HCT116 (cell line): Measurements from ENCODE around the gene TPP1. TPM values are rescaled to one million over a fixed set of nuclear protein-coding genes. Genes with fewer than 3 reads are reported as not detected.

Source experiments
- ATAC-seq: fragments of 200-7000 bp; cut with Tn5 transposase; 2 replicates; pipeline ENCODE4 v1.9.1; 2020; ENCODE audit warnings: mild to moderate bottlenecking, moderate library complexity
- BruUV-seq: library from RNA; stranded (reverse); fragments of 400-500 nt; replicated peaks from 2 replicates; lab custom pipeline; 2021; lab: Mats Ljungman, UMichigan
- CTCF ChIA-PET: fragments of 300-600 bp; sonication (Branson Sonifier 250); formaldehyde crosslinking; loops from one replicate; lab custom pipeline; 2021; ENCODE audit warnings: antibody characterized with exemption; lab: Charles Lee
- POLR2A ChIA-PET: fragments of 300-600, 350-600 bp; sonication (Branson Sonifier 250); formaldehyde crosslinking; loops from one replicate; lab custom pipeline; 2021; ENCODE audit warnings: antibody characterized with exemption; lab: Charles Lee
- RAD21 ChIA-PET, 2 experiments: fragments of 300-600 bp; sonication (Branson Sonifier 250); formaldehyde crosslinking; loops; one replicate each; lab custom pipeline; 2023; ENCODE audit warnings: low total read pairs in 2 of 2; ENCODE audit not compliant: uncharacterized antibody in 2 of 2, unreplicated experiment in 2 of 2, low non-redundant PET in 1 of 2; lab: Charles Lee
- DNase-seq: peaks from one replicate; pipeline ENCODE4 v3.0.0-alpha.2; 2010; ENCODE audit warnings: low read depth, low spot score
- H2AFZ ChIP-seq: fragments of 200-600 bp; shearing (Covaris generic), sonication (generic); 2 replicates; pipeline ENCODE4 v1.6.1; 2017; ENCODE audit warnings: low read depth, mixed run types, mixed read lengths, antibody characterized with exemption, low read length; ENCODE audit not compliant: poor library complexity, severe bottlenecking
- H3K27ac ChIP-seq: 2 replicates; pipeline ENCODE4 v1.5.1; 2012; ENCODE audit warnings: low read depth, low read length
- H3K27me3 ChIP-seq: fragments of 200-600 bp; sonication (generic); 2 replicates; pipeline ENCODE4 v1.6.1; 2016; ENCODE audit warnings: mixed run types, low read length, mixed read lengths; ENCODE audit not compliant: insufficient read depth
- H3K36me3 ChIP-seq, 2 experiments: fragments of 200-500 bp in 1 of 2; fragments of 200-600 bp in 1 of 2; sonication (Bioruptor generic) in 1 of 2; sonication (generic) in 1 of 2; 2 replicates each; pipeline versions ENCODE4 v1.5.1 to v1.6.1; 2014 to 2016; ENCODE audit warnings: low read length in 2 of 2, inconsistent platforms in 1 of 2, mixed read lengths in 1 of 2, mixed run types in 1 of 2; ENCODE audit not compliant: insufficient read depth in 2 of 2, control insufficient read depth in 1 of 2
- H3K4me1 ChIP-seq, 2 experiments: fragments of 200-600 bp in 1 of 2; sonication (generic) in 1 of 2; 2 replicates each; pipeline versions ENCODE4 v1.5.1 to v1.6.1; 2012 to 2017; ENCODE audit warnings: low read length in 2 of 2, inconsistent platforms in 1 of 2, mild to moderate bottlenecking in 1 of 2, mixed read lengths in 1 of 2, mixed run types in 1 of 2, moderate library complexity in 1 of 2; ENCODE audit not compliant: insufficient read depth in 2 of 2, control insufficient read depth in 1 of 2
- H3K4me2 ChIP-seq: fragments of 200-600 bp; sonication (generic); 2 replicates; pipeline ENCODE4 v1.6.1; 2017; ENCODE audit warnings: mixed run types, low read length, mixed read lengths
- H3K4me3 ChIP-seq, 2 experiments: fragments of 200-600 bp in 1 of 2; sonication (generic) in 1 of 2; replicated peaks in 1 of 2; 2 replicates each; pipeline ENCODE4 v1.5.1; 2011 to 2016; ENCODE audit warnings: low read length in 2 of 2, control low read depth in 1 of 2, low read depth in 1 of 2, mild to moderate bottlenecking in 1 of 2, mixed read lengths in 1 of 2, mixed run types in 1 of 2
- H3K79me2 ChIP-seq: fragments of 200-600 bp; sonication (generic); 2 replicates; pipeline ENCODE4 v1.6.1; 2017; ENCODE audit warnings: mild to moderate bottlenecking, mixed run types, low read length, moderate library complexity, mixed read lengths; ENCODE audit not compliant: insufficient read depth
- H3K9ac ChIP-seq: fragments of 200-600 bp; sonication (generic); 2 replicates; pipeline ENCODE4 v1.6.1; 2016; ENCODE audit warnings: low read length, mixed read lengths
- H3K9me2 ChIP-seq: fragments of 200-600 bp; sonication (generic), shearing (Covaris generic); 2 replicates; pipeline ENCODE4 v1.6.1; 2017; ENCODE audit warnings: mixed run types, mild to moderate bottlenecking, moderate library complexity; ENCODE audit not compliant: insufficient read depth
- H3K9me3 ChIP-seq, 2 experiments: fragments of 200-500 bp in 1 of 2; fragments of 200-600 bp in 1 of 2; sonication (Bioruptor generic) in 1 of 2; sonication (generic) in 1 of 2; 2 replicates each; pipeline ENCODE4 v1.6.1; 2014 to 2017; ENCODE audit warnings: low read length in 2 of 2, mixed read lengths in 2 of 2, inconsistent platforms in 1 of 2, low read depth in 1 of 2, mild to moderate bottlenecking in 1 of 2, mixed run types in 1 of 2, moderate library complexity in 1 of 2; ENCODE audit not compliant: control insufficient read depth in 1 of 2, insufficient read depth in 1 of 2
- H4K20me1 ChIP-seq: fragments of 200-600 bp; sonication (generic), shearing (Covaris generic); 2 replicates; pipeline ENCODE4 v1.6.1; 2017; ENCODE audit warnings: mixed run types, mild to moderate bottlenecking, moderate library complexity; ENCODE audit not compliant: insufficient read depth
- CTCF ChIP-seq, 3 experiments: fragments of 200-600 bp in 1 of 3; sonication (generic) in 1 of 3; IDR thresholded peaks in 2 of 3; conservative IDR thresholded peaks in 1 of 3; 2 replicates each; pipeline ENCODE4 v1.5.1; 2012 to 2017; ENCODE audit warnings: low read depth in 2 of 3, low read length in 2 of 3, antibody characterized with exemption in 1 of 3, borderline replicate concordance in 1 of 3, control low read depth in 1 of 3, mild to moderate bottlenecking in 1 of 3, mixed read lengths in 1 of 3, mixed run types in 1 of 3, moderate library complexity in 1 of 3; ENCODE audit not compliant: insufficient read depth in 1 of 3
- EZH2 ChIP-seq: fragments of 200-600 bp; sonication (generic); IDR thresholded peaks from 2 replicates; pipeline ENCODE4 v1.6.1; 2017; ENCODE audit warnings: antibody characterized with exemption, mixed run types
- POLR2AphosphoS5 ChIP-seq: IDR thresholded peaks from 2 replicates; pipeline ENCODE4 v1.6.1; 2011; ENCODE audit warnings: mild to moderate bottlenecking, low read depth, low read length, moderate library complexity
- SP1 ChIP-seq: IDR thresholded peaks from 2 replicates; pipeline ENCODE4 v1.6.1; 2012; ENCODE audit warnings: low read depth
- TCF7L2 ChIP-seq: IDR thresholded peaks from 2 replicates; pipeline ENCODE4 v1.7.0; 2011; ENCODE audit warnings: borderline replicate concordance, inconsistent platforms; ENCODE audit not compliant: insufficient read depth, insufficient read length; ENCODE audit errors: extremely low read depth
- intact Hi-C: fragments of 100-400 bp; cut with micrococcal nuclease; formaldehyde crosslinking; loops from 2 replicates; pipeline ENCODE4 v1.10.0; 2022
- total RNA-seq: library from RNA; stranded (reverse); gene quantifications from one replicate; pipeline ENCODE4 v1.2.1, GENCODE V29; 2021; ENCODE audit not compliant: unreplicated experiment

Gene TPP1
- total RNA-seq, 1 experiment from 2014 or later = 44.7 TPM

- no peak overlapping the region for H3K4me3 ChIP-seq
- no peaks in the 10 kb centered on the region for H4K20me1 ChIP-seq
- DNase-seq = no peak
- no peaks in the 10 kb centered on the region for H3K27me3 ChIP-seq
- no peak overlapping the region for H3K4me2 ChIP-seq
- no peaks in the 10 kb centered on the region for H3K4me1 ChIP-seq
- no peak overlapping the region for H3K9ac ChIP-seq
- RAD21 ChIA-PET = no interaction called here
- no peak for TF ChIP-seq CTCF (IDR thresholded peaks at IDR 0.05 in 2 of 3, conservative IDR thresholded peaks at IDR 0.05 in 1 of 3; ENCODE audit: borderline replicate concordance in 1 of 3, insufficient read depth in 1 of 3, low read depth in 2 of 3, low read length in 2 of 3)
- TF ChIP-seq EZH2 = no peak
- TF ChIP-seq SP1 = no peak
- no peak for TF ChIP-seq TCF7L2
- no peak for TF ChIP-seq POLR2AphosphoS5
- TF ChIP-seq, all 23 proteins: peak for 0
- Histone ChIP-seq H2AFZ (no peak overlapping the region), H3K9me2 (no peaks in the 10 kb centered on the region), H3K27ac (no peak overlapping the region), H3K9me3 (no peaks in the 10 kb centered on the region), H3K79me2 (peaks cover 37% of the 10 kb centered on the region), H3K36me3 (peaks cover 28 to 40% of the 10 kb centered on the region in 2 experiments; a peak in 3 of 4 replicates)
- no peak for ATAC-seq
- CTCF ChIA-PET = no interaction called here
- no TSS peak for BruUV-seq
- intact Hi-C loops = no loop called here
- POLR2A ChIA-PET = no interaction called here
These were observed 22.9 kb downstream of the TPP1 start for GRCh38 chr11:6596239-6596877.
